Suprapubic skin (tissue), 4 donors: Measurements from ENCODE around the gene GOLGA6A. TPM values are rescaled to one million over a fixed set of nuclear protein-coding genes. Genes with fewer than 3 reads are reported as not detected.
A peak's percentile ranks its signal among the peaks of the same experiment; 100 is the strongest.
"Not testable (repeated sequence)": the region's sequence is repeated elsewhere in the genome, so short reads cannot be mapped to it uniquely, and the experiment has no call there.

ENCODE experiments used
- DNase-seq, 2 donors: peaks; one replicate each; pipeline ENCODE4 v3.0.0-alpha.2; 2019; ENCODE audit warnings: low spot score in 2 of 2
- H3K27ac ChIP-seq: fragments of 200-600 bp; sonication (generic); one replicate; pipeline ENCODE4 v1.5.1; 2019
- H3K27me3 ChIP-seq: fragments of 200-600 bp; sonication (generic); one replicate; pipeline ENCODE4 v1.5.1; 2019
- H3K36me3 ChIP-seq: fragments of 200-600 bp; sonication (generic); one replicate; pipeline ENCODE4 v1.5.1; 2019
- H3K4me1 ChIP-seq: fragments of 200-600 bp; sonication (generic); one replicate; pipeline ENCODE4 v1.5.1; 2019
- H3K4me3 ChIP-seq: fragments of 200-600 bp; sonication (generic); one replicate; pipeline ENCODE4 v1.5.1; 2019; ENCODE audit warnings: mild to moderate bottlenecking
- H3K9me3 ChIP-seq: fragments of 200-600 bp; sonication (generic); one replicate; pipeline ENCODE4 v1.5.1; 2019
- EP300 ChIP-seq: sonication (generic); formaldehyde crosslinking; IDR thresholded peaks from one replicate; pipeline ENCODE4 v1.6.1; 2017; ENCODE audit warnings: antibody characterized with exemption
- POLR2A ChIP-seq, 2 donors: fragments of 450-650 bp; IDR thresholded peaks; one replicate each; pipeline ENCODE4 v1.6.1; 2017; ENCODE audit warnings: antibody characterized with exemption in 2 of 2, mild to moderate bottlenecking in 2 of 2, moderate library complexity in 2 of 2
- POLR2AphosphoS5 ChIP-seq, 3 donors: sonication (generic); formaldehyde crosslinking; IDR thresholded peaks; one replicate each; pipeline ENCODE4 v1.6.1; 2017; ENCODE audit warnings: antibody characterized with exemption in 3 of 3
- WGBS: methylation state at CpG from one replicate; pipeline ENCODE4 v1.1.5; 2018; 5-methylcytosine and 5-hydroxymethylcytosine counted together
- total RNA-seq, 4 donors: library from RNA; depleted of rRNA; stranded (reverse); fragments of >200 nt; gene quantifications; one replicate each; pipeline ENCODE4 v1.1.0, GENCODE V29; 2016
- TF ChIP-seq, protein P1 (sequence below), 2 donors: fragments of 200-600 bp in 1 of 2; fragments of 450-650 bp in 1 of 2; sonication (generic) in 1 of 2; IDR thresholded peaks; one replicate each; pipeline ENCODE4 v1.5.1; 2016 to 2019; ENCODE audit warnings: antibody characterized with exemption in 2 of 2, mild to moderate bottlenecking in 1 of 2, moderate library complexity in 1 of 2

GOLGA6A gene
- total RNA-seq, 4 donors from 2014 or later = 0.21 to 3.9 (median 1.7) TPM

DNA sequence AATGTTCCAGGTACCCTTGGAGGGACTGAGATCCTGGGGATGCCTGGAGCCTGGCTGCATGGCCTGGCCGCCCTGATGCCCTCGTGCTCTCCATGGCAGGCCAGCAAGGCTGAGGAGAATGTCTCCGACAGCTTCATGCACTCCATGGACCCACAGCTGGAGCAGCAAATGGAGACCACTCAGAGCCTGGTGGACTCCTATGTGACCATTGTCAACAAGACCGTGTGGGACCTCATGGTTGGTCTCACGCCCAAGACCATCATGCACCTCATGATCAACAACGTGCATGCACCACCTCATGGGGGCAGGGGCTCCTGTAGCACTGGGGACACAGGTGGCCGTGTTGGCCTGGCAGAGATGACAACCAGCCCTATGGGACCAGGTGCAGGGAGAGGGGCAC is 19.7 kb downstream of the GOLGA6A start:
- Histone ChIP-seq H3K4me1 (no peaks in the 10 kb centered on the region), H3K9me3 (no peaks in the 10 kb centered on the region), H3K27ac (no peak overlapping the region), H3K36me3 (no peaks in the 10 kb centered on the region), H3K27me3 (no peaks in the 10 kb centered on the region), H3K4me3 (no peak overlapping the region)
- peak; percentile 46 to 68 for DNase-seq
- 100% methylated on average over 3 of the region's 7 CpGs for WGBS
- TF ChIP-seq POLR2A (IDR thresholded peaks at IDR 0.05) = no peak
- TF ChIP-seq, protein P1, sequence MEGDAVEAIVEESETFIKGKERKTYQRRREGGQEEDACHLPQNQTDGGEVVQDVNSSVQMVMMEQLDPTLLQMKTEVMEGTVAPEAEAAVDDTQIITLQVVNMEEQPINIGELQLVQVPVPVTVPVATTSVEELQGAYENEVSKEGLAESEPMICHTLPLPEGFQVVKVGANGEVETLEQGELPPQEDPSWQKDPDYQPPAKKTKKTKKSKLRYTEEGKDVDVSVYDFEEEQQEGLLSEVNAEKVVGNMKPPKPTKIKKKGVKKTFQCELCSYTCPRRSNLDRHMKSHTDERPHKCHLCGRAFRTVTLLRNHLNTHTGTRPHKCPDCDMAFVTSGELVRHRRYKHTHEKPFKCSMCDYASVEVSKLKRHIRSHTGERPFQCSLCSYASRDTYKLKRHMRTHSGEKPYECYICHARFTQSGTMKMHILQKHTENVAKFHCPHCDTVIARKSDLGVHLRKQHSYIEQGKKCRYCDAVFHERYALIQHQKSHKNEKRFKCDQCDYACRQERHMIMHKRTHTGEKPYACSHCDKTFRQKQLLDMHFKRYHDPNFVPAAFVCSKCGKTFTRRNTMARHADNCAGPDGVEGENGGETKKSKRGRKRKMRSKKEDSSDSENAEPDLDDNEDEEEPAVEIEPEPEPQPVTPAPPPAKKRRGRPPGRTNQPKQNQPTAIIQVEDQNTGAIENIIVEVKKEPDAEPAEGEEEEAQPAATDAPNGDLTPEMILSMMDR (IDR thresholded peaks at IDR 0.05) = no peak
- no peak for TF ChIP-seq EP300
- TF ChIP-seq POLR2AphosphoS5 (IDR thresholded peaks at IDR 0.05) = no peak

DNA sequence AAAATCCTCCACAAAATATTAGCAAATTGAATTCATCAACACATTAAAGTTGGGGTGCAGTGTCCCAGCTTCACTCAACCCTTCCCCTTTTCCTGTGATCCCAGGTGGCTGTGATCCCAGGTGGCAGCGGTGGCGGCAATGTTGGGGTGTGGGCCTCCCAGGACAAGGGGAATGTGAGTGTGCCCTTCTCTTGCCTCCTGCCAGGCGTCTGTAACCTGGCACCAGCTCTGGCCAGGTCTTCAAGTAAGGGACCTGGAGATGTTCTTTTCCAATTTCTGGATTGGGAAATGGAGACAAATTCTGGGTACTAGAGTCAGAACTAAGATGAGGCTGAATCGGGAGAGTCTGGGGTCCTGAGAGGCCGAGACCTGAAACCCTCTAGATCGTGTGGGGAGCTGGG is 20.1 kb downstream of the GOLGA6A start:
- no peak for TF ChIP-seq POLR2A (IDR thresholded peaks at IDR 0.05)
- TF ChIP-seq EP300 = no peak
- Histone ChIP-seq H3K27me3 (no peaks in the 10 kb centered on the region), H3K4me3 (no peak overlapping the region), H3K27ac (no peak overlapping the region), H3K9me3 (no peaks in the 10 kb centered on the region), H3K4me1 (no peaks in the 10 kb centered on the region), H3K36me3 (no peaks in the 10 kb centered on the region)
- peak in 1 of 2 donors; percentile 55 for DNase-seq
- 95% methylated on average over 6 of the region's 6 CpGs for whole genome bisulfite sequencing

DNA sequence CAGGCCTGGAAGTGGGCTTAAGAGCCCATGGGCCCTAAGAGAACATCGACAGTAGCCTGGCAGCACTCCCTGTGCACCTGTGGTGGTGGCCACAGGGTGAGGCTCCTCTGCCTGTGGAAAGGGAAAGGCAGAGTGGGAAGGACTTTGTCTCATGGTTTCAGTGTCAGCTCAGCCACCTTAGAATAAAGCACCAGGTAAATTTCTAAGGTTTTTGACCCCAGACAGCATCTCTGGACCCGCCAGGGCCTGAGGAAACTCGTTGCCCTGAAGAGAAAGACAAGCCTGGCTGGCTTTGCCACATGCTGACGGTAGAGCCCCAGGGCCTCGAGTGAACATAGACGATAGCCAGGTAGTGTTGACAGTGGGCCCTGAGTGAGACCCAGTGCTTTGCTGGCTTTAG is 22.1 kb downstream of the GOLGA6A start:
- H3K27ac ChIP-seq = no peak overlapping the region
- no peaks in the 10 kb centered on the region for H3K27me3 ChIP-seq
- WGBS = 63% methylated on average over 5 of the region's 6 CpGs
- DNase-seq = peak in 1 of 2 donors; percentile 44
- no peaks in the 10 kb centered on the region for H3K9me3 ChIP-seq
- H3K36me3 ChIP-seq = no peaks in the 10 kb centered on the region
- no peak overlapping the region for H3K4me3 ChIP-seq
- no peaks in the 10 kb centered on the region for H3K4me1 ChIP-seq
- TF ChIP-seq EP300 (no peak), POLR2A (IDR thresholded peaks at IDR 0.05) (no peak), POLR2AphosphoS5 (IDR thresholded peaks at IDR 0.05) (no peak)
- TF ChIP-seq, protein P1 (IDR thresholded peaks at IDR 0.05) = no peak

DNA sequence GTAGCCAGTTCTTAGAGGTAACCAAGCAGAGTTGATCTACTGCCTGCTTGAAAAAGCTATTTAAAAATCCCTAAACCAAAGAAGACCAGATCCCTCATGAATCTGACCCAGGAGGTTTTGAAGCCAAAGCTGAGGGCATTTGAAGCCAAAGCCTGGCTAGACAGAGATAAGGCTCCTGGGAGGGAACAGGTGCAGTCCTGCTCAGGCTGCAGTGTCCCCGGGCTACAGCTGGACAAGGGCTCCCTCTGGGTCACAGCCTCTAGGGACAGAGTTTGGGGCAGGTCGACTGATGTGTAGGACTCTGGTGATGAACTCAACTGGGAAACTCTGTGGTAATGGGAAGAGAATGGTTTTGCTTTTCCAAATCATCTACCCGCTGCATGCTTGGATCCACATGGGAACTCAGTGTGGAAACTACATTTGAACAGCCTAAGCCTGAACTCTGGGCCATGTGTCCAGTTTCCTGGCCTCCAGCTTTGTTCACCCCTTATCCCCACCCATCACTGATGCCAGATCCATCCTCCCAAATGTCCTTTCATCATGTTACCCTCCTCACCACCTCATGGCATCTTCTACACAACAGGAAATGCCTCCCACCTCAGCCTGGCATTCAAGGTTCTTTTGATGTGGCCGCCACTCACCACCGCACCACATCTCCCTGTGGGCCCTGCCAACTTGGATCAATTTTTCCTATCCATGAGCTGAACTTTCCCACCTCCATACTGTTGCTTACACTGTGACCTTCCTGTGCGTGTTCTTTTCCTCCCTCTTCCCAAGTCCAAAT is 23.1 kb downstream of the GOLGA6A start:
- not testable (repeated sequence) for H3K4me1 ChIP-seq, H3K36me3 ChIP-seq, H3K4me3 ChIP-seq, H3K27me3 ChIP-seq, H3K27ac ChIP-seq, H3K9me3 ChIP-seq
- 87% methylated on average over 6 of the region's 6 CpGs for WGBS
- peak in 1 of 2 donors; percentile 29 for DNase-seq

DNA sequence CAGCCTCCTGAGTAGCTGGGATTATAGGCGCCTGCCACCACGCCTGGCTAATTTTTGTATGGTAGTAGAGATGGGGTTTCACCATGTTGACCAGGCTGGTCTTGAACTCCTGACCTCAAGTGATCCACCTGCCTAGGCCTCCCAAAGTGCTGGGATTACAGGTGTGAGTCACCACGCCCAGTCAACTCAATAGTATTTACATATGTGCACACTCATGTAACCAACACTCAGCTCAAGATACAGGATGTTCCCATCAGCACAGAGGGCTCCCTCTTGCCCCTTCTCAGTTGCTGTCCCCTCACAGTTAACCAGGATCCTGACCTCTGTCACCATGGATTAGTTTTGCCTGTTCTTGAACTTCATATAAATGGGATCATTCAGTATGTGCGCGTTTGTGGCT is 26.0 kb downstream of the GOLGA6A start:
- 95% methylated on average over 5 of the region's 5 CpGs for WGBS
- H3K36me3 ChIP-seq, H3K27ac ChIP-seq, H3K9me3 ChIP-seq, H3K27me3 ChIP-seq, H3K4me3 ChIP-seq: not testable (repeated sequence)
- peaks cover 32% of the 10 kb centered on the region for H3K4me1 ChIP-seq
- DNase-seq = peak in 1 of 2 donors; percentile 3

DNA sequence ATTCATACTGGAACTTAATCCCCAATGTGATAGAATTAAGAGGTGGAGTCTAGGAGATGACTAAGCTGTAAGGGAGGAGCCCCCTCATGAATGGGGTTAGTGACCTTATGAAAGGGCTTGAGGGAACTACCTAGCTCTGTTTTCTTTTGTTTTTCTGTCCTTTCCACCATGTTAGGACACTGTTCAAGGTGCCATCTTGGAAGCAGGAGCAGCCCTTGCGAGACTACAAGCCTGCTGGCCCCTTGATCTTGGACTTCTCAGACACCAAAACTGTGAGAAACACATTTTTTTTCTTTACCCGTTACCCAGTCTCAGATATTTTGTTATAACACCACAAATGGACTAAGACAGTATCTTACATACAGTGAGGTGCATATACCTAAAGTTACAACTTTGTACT is 26.5 kb downstream of the GOLGA6A start:
- H3K4me3 ChIP-seq = no peak overlapping the region
- TF ChIP-seq EP300 (no peak), POLR2A (IDR thresholded peaks at IDR 0.05) (no peak)
- TF ChIP-seq, protein P1 (IDR thresholded peaks at IDR 0.05) = no peak
- H3K27me3 ChIP-seq = no peaks in the 10 kb centered on the region
- 88% methylated on average over 2 of the region's 2 CpGs for WGBS
- peaks cover 34% of the 10 kb centered on the region for H3K4me1 ChIP-seq
- no peaks in the 10 kb centered on the region for H3K36me3 ChIP-seq
- H3K9me3 ChIP-seq = no peaks in the 10 kb centered on the region
- H3K27ac ChIP-seq = no peak overlapping the region
- DNase-seq = peak in 1 of 2 donors; percentile 18
